CD4-positive, alpha-beta T cell treated with Interleukin-15 for 4 hours (primary cell): Measurements from ENCODE around the gene SDS.

Experiments
- DNase-seq: peaks from one replicate; pipeline ENCODE4 v3.0.0-alpha.2; 2020; ENCODE audit warnings: low spot score

Gene SDS

DNA sequence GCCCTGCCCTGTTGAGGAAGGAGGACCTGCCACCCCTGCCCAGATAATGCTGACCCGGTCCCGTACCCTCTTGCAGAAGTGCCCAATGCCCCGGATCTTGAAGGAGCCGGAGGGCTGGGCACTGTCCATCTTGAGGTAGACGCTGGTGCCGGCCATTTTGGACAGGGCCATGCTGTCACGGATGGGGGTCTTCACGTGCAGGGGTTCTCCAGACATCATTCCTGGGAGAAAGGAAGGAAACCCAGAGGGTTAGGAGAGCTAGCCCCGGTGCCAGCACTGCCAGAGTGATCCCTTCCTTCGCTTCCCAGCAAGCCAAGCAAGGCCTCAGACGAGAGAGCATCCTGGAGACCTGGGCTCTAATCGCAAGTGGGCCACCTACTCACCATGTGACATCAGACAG, 4.2 kb downstream of the SDS start:
- no peak for DNase-seq

DNA sequence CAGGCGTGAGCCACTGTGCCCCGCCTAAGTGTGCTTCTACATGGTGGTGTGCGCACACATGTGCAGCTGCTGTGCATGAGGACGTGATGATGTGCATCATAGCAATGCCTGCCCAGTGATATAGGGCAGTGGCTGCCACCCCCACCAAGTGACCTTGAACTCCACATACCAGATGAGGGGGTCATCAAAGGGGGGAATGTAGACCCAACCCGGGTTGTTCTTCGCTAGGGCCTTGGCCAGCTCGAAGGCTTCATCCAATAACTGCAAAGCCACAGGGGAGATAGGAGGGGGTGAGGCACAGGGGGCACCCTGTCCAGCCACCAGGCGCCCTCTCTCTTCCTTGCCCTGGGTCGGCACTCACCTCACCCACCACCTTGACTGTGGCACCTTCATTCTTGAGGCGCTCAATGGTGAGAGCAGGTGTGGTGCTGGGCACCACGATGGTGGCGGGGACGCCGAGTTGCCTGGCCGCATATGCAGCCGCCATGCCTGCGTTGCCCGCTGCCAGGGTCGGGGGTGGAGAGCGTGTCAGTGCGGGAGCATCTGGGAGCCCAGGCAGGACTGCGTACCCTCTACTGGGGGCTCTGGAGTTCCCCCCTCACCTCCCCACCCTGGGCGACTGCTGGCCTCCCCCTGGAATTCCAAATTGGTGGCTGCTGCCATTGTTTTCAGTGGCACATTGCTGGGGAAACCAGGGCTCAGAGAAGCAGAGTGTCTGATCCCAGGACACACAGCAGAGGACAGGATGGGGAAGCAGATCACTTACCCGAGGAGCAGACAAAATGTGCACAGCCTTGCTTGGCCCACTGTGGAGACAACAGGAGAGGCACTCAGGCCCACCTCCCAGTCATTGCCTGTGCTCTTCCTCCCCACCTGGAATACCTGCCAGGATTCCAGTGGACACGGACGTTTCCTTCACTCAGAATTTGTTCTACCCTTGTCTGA, 5.1 kb downstream of the SDS start:
- DNase-seq = no peak

DNA sequence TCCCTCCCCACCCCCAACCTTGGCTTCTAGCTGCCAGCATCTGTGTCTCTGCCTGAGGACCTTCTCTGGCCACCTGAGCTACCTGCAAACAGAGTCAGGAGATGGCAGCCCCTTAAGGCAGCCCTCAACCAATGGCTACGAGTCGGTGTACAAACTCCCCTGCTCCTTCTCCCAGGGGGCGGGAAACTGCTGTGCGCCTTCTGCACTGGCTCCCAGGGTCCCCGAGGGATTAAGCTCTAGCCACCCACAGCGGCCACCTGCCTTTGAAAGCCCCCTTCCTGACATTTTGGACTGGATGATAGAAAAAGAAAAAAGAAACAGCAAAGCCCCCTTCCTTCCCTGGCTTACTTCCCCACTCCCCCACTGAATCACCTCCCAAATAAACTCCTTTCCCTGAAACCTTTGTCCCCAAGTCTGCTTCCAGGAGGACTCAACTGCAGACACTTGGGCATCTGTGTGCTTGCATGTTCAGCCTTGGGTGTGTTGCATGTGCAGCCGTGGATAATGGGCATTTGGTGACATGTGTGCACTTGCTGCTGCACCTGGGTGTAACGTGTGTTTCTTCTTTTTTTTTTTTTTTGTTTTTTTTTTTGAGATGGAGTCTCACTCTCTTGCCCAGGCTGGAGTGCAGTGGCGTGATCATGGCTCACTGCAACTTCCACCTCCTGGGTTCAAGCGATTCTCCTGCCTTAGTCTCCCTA, 6.0 kb downstream of the SDS start:
- no peak for DNase-seq

DNA sequence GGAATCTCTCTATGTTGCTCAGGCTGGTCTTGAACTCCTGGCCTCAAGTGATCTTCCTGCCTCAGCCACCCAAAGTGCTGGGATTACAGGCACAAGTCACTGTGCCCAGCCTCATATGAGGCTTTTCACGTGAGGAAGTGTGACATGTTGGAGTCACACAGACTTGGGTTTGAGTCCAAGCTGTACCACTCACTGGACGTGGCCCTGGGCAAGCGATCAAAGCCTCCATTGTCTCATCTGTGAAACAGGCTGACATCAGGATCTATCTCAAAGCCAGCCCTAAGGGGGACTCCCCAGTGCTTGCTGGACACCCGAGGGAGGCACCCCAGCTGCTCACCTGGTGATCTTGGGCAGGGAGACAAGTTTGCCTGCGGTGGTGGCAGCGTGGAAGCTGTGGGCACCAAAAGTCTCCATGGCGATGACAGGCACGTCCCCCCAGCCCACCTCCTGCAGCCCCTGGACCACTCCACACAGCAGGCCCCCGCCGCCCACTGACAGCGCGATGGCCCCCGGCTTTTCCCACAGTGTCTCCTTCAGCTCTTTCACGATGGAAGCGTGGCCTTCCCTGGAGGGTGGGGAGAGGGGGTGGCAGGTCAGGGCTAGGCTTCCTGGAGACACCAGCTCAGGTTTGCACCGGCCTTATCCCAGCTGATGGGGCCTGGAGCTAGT, 6.7 kb downstream of the SDS start:
- no peak for DNase-seq

DNA sequence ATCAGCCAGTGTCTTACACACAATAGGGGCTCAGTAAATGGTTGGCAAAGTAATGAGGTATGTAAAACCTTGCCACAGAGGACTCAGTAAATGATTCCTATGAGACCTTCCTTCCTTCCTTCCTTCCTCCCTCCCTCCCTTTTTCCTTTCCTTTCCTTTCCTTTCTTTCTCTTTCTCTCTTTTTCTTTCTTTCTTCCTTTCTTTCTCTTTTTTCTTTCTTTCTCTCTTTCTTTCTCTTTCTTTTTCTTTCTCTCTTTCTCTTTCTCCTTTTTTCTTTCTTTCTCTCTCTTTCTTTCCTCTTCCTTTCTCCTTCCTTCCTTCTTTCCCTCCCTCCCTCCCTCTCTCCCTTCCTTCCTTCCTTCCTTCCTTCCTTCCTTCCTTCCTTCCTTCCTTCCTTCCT, 7.5 kb downstream of the SDS start:
- no peak for DNase-seq

DNA sequence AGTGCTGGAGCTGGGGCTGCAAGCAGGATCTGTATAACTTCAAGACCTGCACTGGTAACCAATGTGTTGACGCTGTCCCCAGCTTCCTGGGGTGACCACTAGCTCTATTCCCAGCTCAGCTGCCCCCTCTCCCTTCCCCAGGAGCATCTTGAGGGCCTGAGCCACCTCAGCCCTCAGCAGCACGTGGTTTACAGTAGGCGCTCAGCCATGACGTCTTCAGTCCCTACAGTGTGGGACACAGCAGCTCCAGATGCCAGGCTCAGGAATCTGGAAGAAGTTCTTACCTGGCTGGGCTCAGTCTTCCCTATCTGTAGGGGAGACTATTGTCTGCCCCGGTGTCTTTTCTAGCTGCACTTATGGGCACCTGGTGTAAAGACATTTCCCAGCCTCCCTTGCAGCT, 8.6 kb downstream of the SDS start:
- no peak for DNase-seq

DNA sequence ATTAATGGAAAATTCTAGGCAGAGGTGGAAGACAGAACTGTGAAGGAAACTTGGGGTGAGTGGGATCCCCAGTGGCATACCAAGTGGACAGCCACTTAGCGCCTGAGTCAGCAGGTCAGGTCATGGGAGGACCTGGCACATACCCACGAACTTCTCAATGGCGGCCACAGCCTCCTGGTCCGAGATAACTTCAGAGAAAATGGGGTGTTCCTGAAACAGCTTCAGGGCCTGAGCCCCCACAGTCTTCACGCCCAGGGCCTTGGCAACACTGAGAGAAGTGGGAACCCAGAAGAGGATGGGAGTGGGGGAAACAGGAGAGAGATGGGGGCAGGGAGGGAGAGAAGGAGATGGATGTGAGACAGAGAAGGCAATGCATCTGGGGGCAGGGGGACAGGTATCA, 9.9 kb downstream of the SDS start:
- no peak for DNase-seq

DNA sequence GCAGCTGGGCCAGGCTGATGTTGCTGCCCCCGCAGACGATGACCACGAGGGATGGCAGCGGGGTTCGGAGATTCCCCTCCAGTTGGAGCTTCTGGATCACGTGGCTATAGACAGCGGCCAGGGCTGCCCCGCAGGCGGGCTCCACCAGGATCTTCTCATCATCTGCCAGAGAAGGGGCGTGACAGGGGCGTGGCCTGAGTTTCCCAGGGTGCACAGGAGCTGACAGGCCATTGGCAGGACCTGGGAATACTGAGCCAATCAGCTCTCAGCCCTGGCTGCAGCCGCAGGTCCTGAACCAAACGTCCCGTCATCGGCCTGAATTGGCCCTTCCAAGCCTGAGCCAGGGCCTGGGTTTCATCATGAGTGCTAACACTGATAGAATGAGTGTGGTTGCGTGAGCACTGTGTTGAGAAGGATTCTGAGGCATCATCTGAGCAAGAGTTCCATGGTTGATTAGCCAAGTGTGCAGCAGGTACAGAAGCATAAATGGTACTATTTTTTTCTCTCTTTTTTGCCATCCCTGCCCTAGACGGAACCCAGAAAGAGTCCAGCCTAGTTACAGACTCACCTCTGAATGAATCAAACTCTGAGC, 10.6 kb downstream of the SDS start:
- DNase-seq = no peak

DNA sequence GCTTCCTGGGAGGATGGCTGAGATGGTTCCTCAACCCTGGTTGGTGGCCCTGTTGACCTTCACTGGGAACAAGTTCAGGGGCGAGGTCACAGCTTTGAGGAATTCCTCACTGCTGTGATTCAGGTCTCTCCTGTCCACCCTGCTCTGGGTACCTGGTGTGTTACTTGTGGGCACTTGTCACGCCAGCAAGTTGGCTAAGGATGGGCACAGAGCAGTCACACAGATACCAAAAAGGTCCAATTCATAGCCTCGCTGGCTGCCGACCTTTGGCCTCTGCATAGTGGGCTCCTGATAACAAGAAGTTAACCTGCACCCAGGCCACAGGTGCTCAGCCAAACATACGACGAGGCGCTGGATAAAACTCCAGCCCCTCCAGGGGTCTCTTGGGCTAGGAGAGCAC, 11.2 kb downstream of the SDS start:
- DNase-seq = no peak

DNA sequence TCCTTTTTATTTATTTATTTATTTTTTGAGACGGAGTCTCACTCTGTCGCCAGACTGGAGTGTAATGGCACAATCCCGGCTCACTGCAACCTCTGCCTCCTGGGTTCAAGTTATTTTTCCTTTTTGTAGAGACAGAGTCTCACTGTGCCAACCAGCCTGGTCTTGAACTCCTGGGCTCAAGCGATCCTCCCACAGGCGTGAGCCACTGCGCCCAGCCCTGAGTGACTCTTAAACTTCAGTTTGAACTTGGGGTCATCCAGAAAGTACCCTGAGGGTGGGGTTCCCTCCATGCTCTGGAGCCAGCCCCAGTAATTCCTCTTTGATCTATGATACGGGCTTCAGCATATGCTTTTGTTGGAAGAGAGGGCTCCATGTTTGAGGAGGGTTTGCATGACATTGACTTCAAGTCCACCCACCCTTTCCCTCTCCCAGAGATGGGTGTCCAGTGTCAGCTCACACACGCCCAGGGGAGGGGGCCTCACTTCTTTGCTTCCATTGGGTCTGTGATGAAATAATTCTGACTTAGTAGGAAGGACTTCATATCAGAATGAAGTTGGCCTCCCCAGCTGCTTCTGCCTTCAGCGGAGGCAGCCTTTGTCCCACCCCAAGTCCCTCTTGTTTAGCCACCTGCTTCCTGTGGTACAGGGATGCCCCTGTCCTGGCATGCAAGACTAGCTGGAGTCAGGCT, 11.9 kb downstream of the SDS start:
- DNase-seq = no peak

DNA sequence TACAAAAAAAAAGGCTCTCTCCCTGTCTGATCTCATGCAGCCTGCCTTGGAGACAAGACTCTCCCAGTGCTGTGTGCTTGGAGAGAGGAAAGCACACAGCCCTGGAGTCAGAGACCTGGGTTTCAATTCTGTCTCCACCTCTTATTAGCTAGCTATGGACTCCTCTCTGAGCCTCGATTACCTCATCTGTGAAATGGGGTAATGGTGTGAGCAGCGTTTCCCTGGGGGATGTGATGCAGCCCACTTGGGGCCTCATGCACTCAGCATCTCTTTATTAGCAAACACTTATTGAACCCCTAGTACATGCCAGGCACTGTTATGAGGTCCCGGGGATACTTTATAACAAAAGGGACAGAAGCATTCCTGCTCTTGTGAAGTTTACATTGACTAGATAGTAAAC, 12.5 kb downstream of the SDS start:
- DNase-seq = no peak

DNA sequence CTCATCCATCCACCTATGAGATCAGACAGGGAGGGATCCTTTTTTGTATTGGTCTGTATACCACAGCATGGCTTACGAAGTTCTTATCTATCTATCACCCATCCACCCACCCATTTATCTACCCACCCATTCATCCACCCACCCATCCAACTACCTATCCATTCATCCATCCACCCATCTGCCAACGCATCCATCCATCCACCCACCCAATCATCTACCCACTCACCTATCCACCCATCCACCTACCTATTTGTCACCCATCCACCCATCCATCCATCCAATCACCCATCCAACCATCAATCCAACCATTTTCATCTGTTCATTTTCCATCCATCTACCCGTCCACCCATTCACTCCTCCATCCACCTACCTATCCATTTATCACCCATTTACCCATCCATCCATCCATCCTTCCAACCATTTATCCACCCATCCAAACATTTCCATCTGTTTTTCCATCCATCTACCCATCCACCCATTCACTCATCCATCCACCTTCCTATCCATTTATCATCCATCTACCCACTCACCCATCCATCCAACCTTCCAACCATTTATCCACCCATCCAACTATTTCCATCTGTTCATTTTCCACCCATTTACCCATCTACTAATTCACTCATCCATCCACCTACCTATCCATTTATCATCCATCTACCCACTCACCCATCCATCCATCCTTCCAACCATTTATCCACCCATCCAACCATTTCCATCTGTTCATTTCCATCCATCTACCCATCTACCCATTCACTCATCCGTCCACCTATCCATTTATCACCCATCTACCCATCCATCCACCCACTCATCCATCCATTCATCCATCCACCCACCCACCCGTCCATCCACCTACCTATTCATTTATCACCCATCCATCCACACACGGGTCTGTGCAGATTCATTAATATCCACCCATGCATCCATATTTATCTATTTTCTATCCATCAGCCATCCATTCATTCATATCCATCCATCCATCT, 13.3 kb downstream of the SDS start:
- DNase-seq = no peak

DNA sequence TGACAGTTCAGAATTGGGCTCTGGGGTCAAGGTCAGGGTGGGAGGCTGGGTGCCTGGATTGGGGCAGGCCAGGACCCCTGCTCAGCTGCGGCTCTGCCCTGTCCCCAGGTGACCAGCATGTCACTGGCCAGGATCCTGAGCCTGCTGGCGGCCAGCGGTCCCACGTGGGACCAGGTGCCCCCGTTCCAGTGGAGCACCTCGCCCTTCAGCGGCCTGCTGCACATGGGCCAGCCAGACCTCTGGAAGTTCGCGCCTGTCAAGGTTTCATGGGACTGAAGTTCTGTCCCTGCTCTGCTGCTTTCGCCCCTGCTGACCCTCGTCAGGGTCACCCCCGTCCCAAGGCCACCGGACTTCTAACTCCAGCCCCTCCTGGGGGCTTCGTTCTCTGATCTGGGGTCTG, 15.3 kb downstream of the SDS start:
- DNase-seq = no peak

DNA sequence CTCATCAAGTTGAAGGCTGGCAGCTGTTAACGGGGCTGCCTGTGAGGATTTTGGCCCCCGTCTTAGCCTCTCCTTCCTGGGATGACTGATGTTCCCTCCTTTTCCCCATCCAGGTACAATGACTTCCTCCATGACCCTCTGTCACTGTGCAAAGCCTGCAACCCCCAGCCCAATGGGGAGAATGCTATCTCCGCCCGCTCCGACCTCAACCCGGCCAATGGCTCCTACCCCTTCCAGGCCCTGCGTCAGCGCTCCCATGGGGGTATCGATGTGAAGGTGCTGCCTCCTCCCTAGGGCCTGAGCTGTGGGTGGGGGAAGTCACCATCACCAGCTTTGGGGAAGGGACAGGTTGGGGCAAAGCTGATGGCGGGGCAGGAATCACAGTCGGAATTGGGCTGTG, 16.1 kb downstream of the SDS start:
- DNase-seq = no peak

DNA sequence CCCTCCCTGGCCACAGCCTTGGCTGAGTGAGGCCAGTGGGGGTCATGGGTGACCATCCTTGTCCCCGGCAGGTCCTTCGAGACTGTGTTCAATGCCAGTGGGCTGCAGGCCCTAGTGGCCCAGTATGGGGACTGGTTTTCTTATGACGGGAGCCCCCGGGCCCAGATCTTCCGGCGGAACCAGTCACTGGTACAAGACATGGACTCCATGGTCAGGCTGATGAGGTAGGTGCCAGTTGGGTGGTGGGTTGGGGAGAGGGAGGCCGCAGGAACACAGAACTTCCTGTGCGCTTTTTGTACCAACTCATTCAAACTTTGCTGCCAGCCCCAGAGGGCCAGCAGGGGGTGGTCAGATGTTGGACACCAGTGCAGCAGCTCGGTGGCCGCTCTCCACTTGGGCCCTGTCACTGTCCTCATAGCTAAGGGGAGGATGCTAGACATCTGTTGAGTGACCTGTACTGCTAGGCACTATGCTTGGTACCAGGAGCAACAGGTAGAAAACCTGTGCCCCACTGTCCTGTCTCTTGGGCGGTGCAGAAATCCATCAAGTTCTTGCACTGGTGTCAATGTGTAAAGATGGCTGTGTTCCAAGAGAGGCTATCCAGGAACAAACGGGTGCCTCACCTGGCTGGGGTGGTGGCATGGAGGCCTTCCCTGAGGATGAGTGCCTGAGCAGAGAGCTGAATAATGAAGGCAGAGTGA, 16.7 kb downstream of the SDS start:
- DNase-seq = no peak

DNA sequence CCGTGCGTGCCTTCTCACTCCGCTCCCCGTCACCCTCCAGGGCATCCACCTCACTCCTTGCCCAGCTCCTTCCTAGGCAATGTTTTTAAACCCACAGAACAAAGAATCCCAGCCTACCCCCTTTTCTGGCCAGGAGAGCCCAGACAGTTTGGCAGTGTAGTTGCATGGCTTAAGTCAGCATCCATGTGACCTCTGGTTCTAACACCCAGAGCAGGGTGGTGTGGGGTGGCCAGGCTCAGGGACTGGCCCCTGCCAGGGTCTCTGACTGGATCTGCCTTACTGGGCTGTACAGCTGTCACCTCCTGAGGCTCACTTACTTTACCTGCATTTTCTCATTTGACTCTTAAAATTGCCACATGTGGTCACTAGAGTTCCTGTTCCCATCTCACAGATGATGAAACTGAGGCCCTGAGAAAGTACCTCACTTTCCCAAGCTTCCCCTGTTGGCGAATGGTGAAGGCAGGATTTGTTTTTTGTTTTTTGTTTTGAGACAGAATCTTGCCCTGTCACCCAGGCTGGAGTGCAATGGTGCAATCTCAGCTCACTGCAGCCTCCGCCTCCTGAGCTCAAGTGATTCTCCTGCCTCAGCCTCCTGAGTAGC, 18.3 kb downstream of the SDS start:
- DNase-seq = no peak

DNA sequence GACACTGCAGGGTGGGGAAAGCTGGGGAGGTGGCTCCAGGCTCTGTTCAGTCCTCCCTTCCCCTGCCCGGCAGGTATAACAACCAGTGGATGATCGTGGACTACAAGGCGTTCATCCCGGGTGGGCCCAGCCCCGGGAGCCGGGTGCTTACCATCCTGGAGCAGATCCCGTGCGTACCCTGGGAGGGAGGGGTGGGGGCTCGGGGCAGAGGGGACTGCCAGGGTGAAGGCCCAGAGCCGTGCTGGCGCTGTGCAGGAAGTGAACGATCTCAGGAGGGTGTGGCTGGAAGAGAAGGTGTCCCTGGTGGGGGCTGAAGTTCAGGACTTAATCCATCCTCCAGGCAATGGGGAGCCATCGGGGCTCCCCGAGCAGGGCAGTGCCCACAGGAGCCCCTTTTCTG, 18.9 kb downstream of the SDS start:
- no peak for DNase-seq

DNA sequence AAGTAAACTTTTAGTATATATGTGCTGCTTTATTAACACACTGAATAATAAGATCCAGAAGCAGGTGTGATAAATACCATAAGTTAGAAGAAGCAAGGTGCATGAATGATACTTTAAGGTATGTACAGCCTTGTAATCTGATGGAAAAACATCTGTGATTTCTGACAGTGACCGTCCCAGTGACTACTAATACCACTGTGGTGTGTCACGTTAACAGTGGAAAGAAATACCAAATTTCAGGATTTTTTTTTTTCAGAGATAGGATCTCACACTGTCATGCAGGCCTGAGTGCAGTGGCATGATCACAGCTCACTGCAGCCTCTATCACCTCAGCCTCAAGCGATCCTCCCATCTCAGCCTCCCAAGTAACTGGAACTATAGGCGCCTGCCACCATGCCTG, 21.5 kb downstream of the SDS start:
- DNase-seq = no peak

DNA sequence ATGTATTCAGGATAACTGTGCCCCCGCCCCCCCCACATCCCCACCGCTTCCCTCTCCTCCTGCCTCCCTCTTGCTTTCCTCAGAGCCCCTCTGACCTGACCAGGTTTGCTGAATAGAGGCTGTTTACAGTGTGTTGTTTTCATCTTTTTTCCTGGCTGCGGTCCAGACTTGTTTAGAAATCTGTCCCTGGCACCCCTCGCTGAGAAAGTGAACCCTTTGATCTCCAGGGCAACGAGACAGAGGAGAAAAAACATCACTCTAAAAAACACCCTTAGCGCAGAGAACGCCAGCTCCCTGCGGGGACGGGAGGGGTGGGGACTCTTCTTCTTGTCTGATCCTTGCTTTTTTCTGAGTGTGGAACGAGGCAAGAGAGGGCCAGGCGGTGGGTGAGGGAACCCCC, 22.5 kb downstream of the SDS start:
- DNase-seq = no peak

DNA sequence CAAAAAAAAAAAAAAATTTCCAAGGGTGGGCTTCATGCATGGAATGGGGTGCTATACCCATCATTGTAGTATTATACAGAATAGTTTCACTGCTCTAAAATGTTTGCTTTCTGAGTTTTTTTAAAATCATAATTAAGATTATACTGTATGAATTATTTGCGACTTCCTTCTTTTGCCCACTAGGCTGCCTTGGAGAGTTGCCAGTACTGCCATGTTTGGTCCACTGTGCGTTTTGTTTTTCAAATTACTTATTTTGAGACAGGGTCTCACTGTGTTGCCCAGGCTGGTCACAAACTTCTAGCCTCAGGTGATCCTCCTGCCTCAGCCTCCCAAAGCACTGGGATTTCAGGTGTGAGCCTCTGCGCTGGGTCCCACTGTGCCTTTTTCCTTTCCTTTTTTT, 25.4 kb downstream of the SDS start:
- DNase-seq = no peak
